IMR-90 (cell line): Measurements from ENCODE around the gene OR52I1. TPM values are rescaled to one million over a fixed set of nuclear protein-coding genes. Genes with fewer than 3 reads are reported as not detected.

Source experiments
- ATAC-seq: fragments of 200-7000 bp; cut with Tn5 transposase; 2 replicates; pipeline ENCODE4 v1.9.1; 2020; ENCODE audit warnings: low read depth, mild to moderate bottlenecking, moderate library complexity
- BruUV-seq: library from RNA; stranded (reverse); fragments of 400-500 nt; replicated peaks from 2 replicates; lab custom pipeline; 2021; lab: Mats Ljungman, UMichigan
- CTCF ChIA-PET: fragments of 300-600 bp; formaldehyde crosslinking; extraction: SDS; loops from one replicate; lab custom pipeline; 2021; ENCODE audit warnings: antibody characterized with exemption; lab: Yijun Ruan, JAX
- POLR2A ChIA-PET: fragments of 300-600 bp; sonication (Branson Sonifier 250); formaldehyde crosslinking; loops from one replicate; lab custom pipeline; 2022; ENCODE audit warnings: antibody characterized with exemption; ENCODE audit not compliant: unreplicated experiment; lab: Charles Lee
- DNase-seq: peaks from one replicate; pipeline ENCODE4 v3.0.0; 2013
- H2AFZ ChIP-seq: replicated peaks from 2 replicates; pipeline ENCODE3; 2013; ENCODE audit warnings: low read length, mild to moderate bottlenecking; ENCODE audit not compliant: poor library complexity
- H2AK5ac ChIP-seq: 2 replicates; pipeline ENCODE4 v1.6.1; 2013; ENCODE audit warnings: low read depth, low read length, inconsistent platforms
- H2AK9ac ChIP-seq: replicated peaks from 2 replicates; pipeline ENCODE3; 2013; ENCODE audit warnings: mild to moderate bottlenecking, low read depth, low read length, moderate library complexity; ENCODE audit not compliant: poor library complexity
- H2BK120ac ChIP-seq: 2 replicates; pipeline ENCODE4 v1.6.1; 2013; ENCODE audit warnings: low read depth, low read length, inconsistent platforms
- H2BK15ac ChIP-seq: 3 replicates; pipeline ENCODE4 v1.6.1; 2013; ENCODE audit warnings: low read depth, low read length, inconsistent platforms
- H2BK20ac ChIP-seq: 2 replicates; pipeline ENCODE4 v1.6.1; 2013; ENCODE audit warnings: low read depth, mild to moderate bottlenecking, inconsistent platforms, low read length, moderate library complexity
- H2BK5ac ChIP-seq: 2 replicates; pipeline ENCODE4 v1.6.1; 2013; ENCODE audit warnings: mild to moderate bottlenecking, low read depth, low read length, inconsistent platforms; ENCODE audit not compliant: poor library complexity, severe bottlenecking
- H3K14ac ChIP-seq: replicated peaks from 2 replicates; pipeline ENCODE4 v1.6.1; 2013; ENCODE audit warnings: low read depth, low read length, inconsistent platforms
- H3K18ac ChIP-seq: 2 replicates; pipeline ENCODE4 v1.6.1; 2013; ENCODE audit warnings: low read depth, low read length, control low read depth
- H3K23ac ChIP-seq: 2 replicates; pipeline ENCODE4 v1.6.1; 2013; ENCODE audit warnings: low read depth, low read length, inconsistent platforms
- H3K27ac ChIP-seq: 2 replicates; pipeline ENCODE4 v1.5.1; 2013; ENCODE audit warnings: mild to moderate bottlenecking, control low read depth, low read length; ENCODE audit not compliant: insufficient read depth
- H3K27me3 ChIP-seq: 2 replicates; pipeline ENCODE4 v1.6.1; 2013; ENCODE audit warnings: low read length; ENCODE audit not compliant: control insufficient read depth, insufficient read depth
- H3K36me3 ChIP-seq: 2 replicates; pipeline ENCODE4 v1.6.1; 2013; ENCODE audit warnings: low read length, mixed read lengths; ENCODE audit not compliant: control insufficient read depth, insufficient read depth
- H3K4ac ChIP-seq: 2 replicates; pipeline ENCODE4 v1.6.1; 2013; ENCODE audit warnings: low read depth, low read length, inconsistent platforms
- H3K4me1 ChIP-seq: 2 replicates; pipeline ENCODE4 v1.6.1; 2013; ENCODE audit warnings: low read length, mixed read lengths; ENCODE audit not compliant: control insufficient read depth, insufficient read depth
- H3K4me2 ChIP-seq: 2 replicates; pipeline ENCODE4 v1.6.1; 2013; ENCODE audit warnings: low read depth, mild to moderate bottlenecking, control low read depth, low read length, moderate library complexity
- H3K4me3 ChIP-seq: 2 replicates; pipeline ENCODE4 v1.5.1; 2013; ENCODE audit warnings: low read depth, mild to moderate bottlenecking, control low read depth, low read length, moderate library complexity; ENCODE audit not compliant: insufficient read depth
- H3K56ac ChIP-seq: 2 replicates; pipeline ENCODE4 v1.6.1; 2013; ENCODE audit warnings: low read length, inconsistent platforms; ENCODE audit not compliant: insufficient read depth; ENCODE audit errors: extremely low read depth
- H3K79me1 ChIP-seq, 2 experiments: 2 replicates each; pipeline ENCODE4 v1.6.1; 2013; ENCODE audit warnings: low read length in 2 of 2, inconsistent platforms in 1 of 2, low read depth in 1 of 2
- H3K9ac ChIP-seq: 2 replicates; pipeline ENCODE4 v1.6.1; 2013; ENCODE audit warnings: low read depth, low read length, control low read depth
- H3K9me1 ChIP-seq: 2 replicates; pipeline ENCODE4 v1.6.1; 2013; ENCODE audit warnings: low read length, inconsistent platforms; ENCODE audit not compliant: insufficient read depth
- H3K9me3 ChIP-seq: 2 replicates; pipeline ENCODE4 v1.6.1; 2013; ENCODE audit warnings: low read length; ENCODE audit not compliant: control insufficient read depth, insufficient read depth
- H4K20me1 ChIP-seq: 2 replicates; pipeline ENCODE4 v1.6.1; 2013; ENCODE audit warnings: low read length, inconsistent platforms; ENCODE audit not compliant: insufficient read depth
- H4K5ac ChIP-seq: 2 replicates; pipeline ENCODE4 v1.6.1; 2013; ENCODE audit warnings: mild to moderate bottlenecking, low read depth, low read length, control low read depth
- H4K8ac ChIP-seq, 2 experiments: 2 replicates each; pipeline ENCODE4 v1.6.1; 2013; ENCODE audit warnings: low read depth in 2 of 2, low read length in 2 of 2, control low read depth in 1 of 2, inconsistent platforms in 1 of 2
- H4K91ac ChIP-seq: 2 replicates; pipeline ENCODE4 v1.6.1; 2013; ENCODE audit warnings: low read depth, low read length, inconsistent platforms; ENCODE audit not compliant: insufficient read depth
- CHD1 ChIP-seq: IDR thresholded peaks from 2 replicates; pipeline ENCODE4 v1.6.1; 2012; ENCODE audit warnings: low read depth, low read length, improper control_type of control experiment
- ELK1 ChIP-seq: fragments of 150-350 bp; IDR thresholded peaks from 2 replicates; pipeline ENCODE4 v1.6.1; 2016; ENCODE audit warnings: low read depth, mild to moderate bottlenecking, low read length, moderate library complexity, borderline replicate concordance
- RAD21 ChIP-seq: IDR thresholded peaks from 2 replicates; pipeline ENCODE4 v1.6.1; 2012; ENCODE audit warnings: low read length, improper control_type of control experiment
- RCOR1 ChIP-seq: IDR thresholded peaks from 2 replicates; pipeline ENCODE4 v1.6.1; 2012; ENCODE audit warnings: mild to moderate bottlenecking, low read length, improper control_type of control experiment; ENCODE audit not compliant: insufficient replicate concordance
- WGBS, 2 experiments: methylation state at CpG; one replicate each; pipeline versions ENCODE4 v1.1.5 to v1.1.7; 2013; ENCODE audit warnings: missing lambda C conversion rate in 2 of 2; ENCODE audit not compliant: insufficient read length in 1 of 2; ENCODE audit errors: extremely low coverage in 2 of 2; 5-methylcytosine and 5-hydroxymethylcytosine counted together
- dilution Hi-C: fragments of 300-500 bp; cut with HindIII; formaldehyde crosslinking; loops from one replicate; pipeline ENCODE4 v1.14.3; 2018; ENCODE audit warnings: low sequenced_read_pairs; ENCODE audit not compliant: unreplicated experiment
- in situ Hi-C: fragments of 300-500 bp; cut with MboI; formaldehyde crosslinking; loops from 3 replicates; pipeline ENCODE4 v1.14.3; 2019; ENCODE audit warnings: low sequenced_read_pairs, inconsistent platforms, mixed read lengths
- intact Hi-C: fragments of 100-400 bp; cut with micrococcal nuclease; formaldehyde crosslinking; loops from 2 replicates; pipeline ENCODE4 v1.10.0; 2022
- polyA plus RNA-seq, 3 experiments: library from polyadenylated mRNA; depleted of rRNA; stranded (reverse); fragments of >200 nt; gene quantifications; 2 replicates each; pipeline ENCODE4 v1.2.3, GENCODE V29; 2012; ENCODE audit warnings: low replicate concordance in 1 of 3
- total RNA-seq: library from RNA; depleted of rRNA; stranded (reverse); fragments of >200 nt; gene quantifications from 2 replicates; pipeline ENCODE4 v1.2.3, GENCODE V29; 2012

Gene OR52I1
- total and polyA plus RNA-seq, 2 of the 4 experiments (the other 2 are of a cell fraction): not detected

DNA sequence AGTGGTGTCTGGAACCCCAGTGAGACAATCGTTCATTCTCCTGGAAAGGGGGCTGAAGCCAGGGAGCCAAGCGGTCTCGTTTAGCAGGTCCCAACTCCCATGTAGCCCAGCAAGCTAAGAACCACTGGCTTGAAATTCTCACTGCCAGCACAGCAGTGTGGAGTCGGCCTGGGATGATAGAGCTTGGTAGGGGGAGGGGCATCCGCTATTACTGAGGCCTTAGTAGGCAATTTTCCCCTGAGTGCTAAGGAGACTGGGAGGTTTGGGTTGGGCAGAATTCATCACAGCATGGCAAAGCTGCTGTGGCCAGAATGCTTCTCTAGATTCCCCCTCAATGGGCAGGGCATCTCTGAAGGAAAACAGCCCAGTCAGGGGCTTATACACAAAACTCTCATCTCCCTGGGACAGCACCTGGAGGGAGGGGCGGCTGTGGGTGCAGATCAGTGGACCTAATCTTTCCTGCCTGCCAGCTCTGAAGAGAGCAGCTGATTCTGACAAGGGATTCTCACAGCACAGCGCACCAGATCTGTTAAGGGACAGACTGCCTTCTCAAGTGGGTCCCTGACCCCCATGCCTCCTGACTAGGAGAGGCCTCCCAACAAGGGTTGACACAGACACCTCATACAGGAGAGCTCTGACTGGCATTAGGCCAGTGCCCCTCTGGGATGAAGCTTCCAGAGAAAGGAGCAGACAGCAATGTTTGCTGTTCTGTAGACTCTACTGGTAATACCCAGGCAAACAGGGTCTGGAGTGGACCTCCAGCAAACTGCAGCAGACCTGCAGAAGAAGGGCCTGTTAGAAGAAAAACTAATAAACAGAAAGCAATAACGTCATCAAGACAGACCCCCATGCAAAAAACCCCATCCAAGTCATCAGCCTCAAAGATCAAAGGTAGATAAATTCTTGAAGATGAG is 34.1 kb upstream of the OR52I1 start:
- ATAC-seq (no peak), DNase-seq (no peak)
- POLR2A ChIA-PET: no interaction called here
- Histone ChIP-seq H2BK15ac (no peak overlapping the region), H3K18ac (no peak overlapping the region), H3K56ac (no peak overlapping the region), H3K4me1 (no peaks in the 10 kb centered on the region), H2AK9ac (no peak overlapping the region), H3K14ac (no peak overlapping the region), H2AFZ (no peak overlapping the region), H3K9ac (no peak overlapping the region), H2AK5ac (no peak overlapping the region), H3K23ac (no peak overlapping the region), H2BK120ac (no peak overlapping the region), H4K5ac (no peak overlapping the region), H2BK5ac (no peak overlapping the region), H3K27ac (no peak overlapping the region), H4K91ac (no peak overlapping the region), H4K20me1 (no peaks in the 10 kb centered on the region), H3K4me3 (no peak overlapping the region), H4K8ac (no peak overlapping the region), H3K9me3 (no peaks in the 10 kb centered on the region), H3K27me3 (no peaks in the 10 kb centered on the region), H3K4me2 (no peak overlapping the region), H3K36me3 (no peaks in the 10 kb centered on the region), H3K4ac (no peak overlapping the region), H2BK20ac (no peak overlapping the region), H3K79me1 (no peaks in the 10 kb centered on the region), H3K9me1 (no peaks in the 10 kb centered on the region)
- in situ Hi-C loops: no loop called here
- intact Hi-C loops: no loop called here
- CTCF ChIA-PET: no interaction called here
- dilution Hi-C loops: no loop called here
- 27% methylated on average over 2 of the region's 8 CpGs; no CpG with 5 or more reads in 1 of the 2 experiments for WGBS, 2 experiments
- no peak for TF ChIP-seq CHD1
- no peak for TF ChIP-seq RAD21
- no peak for TF ChIP-seq ELK1
- no peak for TF ChIP-seq RCOR1
- no TSS peak for BruUV-seq
